BJ (cell line): Measurements from ENCODE around the gene PITPNC1. TPM values are rescaled to one million over a fixed set of nuclear protein-coding genes. Genes with fewer than 3 reads are reported as not detected.
"Not testable (repeated sequence)": the region's sequence is repeated elsewhere in the genome, so short reads cannot be mapped to it uniquely, and the experiment has no call there.

Experiments
- CTCF ChIA-PET: fragments of 350-600 bp; formaldehyde crosslinking; extraction: SDS; loops from one replicate; lab custom pipeline; 2021; ENCODE audit warnings: antibody characterized with exemption, inconsistent platforms; lab: Yijun Ruan, JAX
- POLR2A ChIA-PET: fragments of 300-600 bp; sonication (Branson Sonifier 250); formaldehyde crosslinking; extraction: SDS; loops from one replicate; lab custom pipeline; 2021; ENCODE audit warnings: antibody characterized with exemption; lab: Charles Lee
- DNase-seq: peaks from one replicate; pipeline ENCODE4 v3.0.0-alpha.2; 2011; ENCODE audit warnings: low read depth
- H3K27me3 ChIP-seq: 2 replicates; pipeline ENCODE4 v1.6.0; 2011; ENCODE audit warnings: low read length; ENCODE audit not compliant: control insufficient read depth, insufficient read depth
- H3K36me3 ChIP-seq: 2 replicates; pipeline ENCODE4 v1.5.1; 2011; ENCODE audit warnings: low read length; ENCODE audit not compliant: control insufficient read depth, insufficient read depth
- H3K4me3 ChIP-seq: 2 replicates; pipeline ENCODE4 v1.5.1; 2011; ENCODE audit warnings: low read depth, mild to moderate bottlenecking, control low read depth, low read length
- polyA plus RNA-seq: library from polyadenylated mRNA; depleted of rRNA; stranded (reverse); fragments of >200 nt; gene quantifications from 2 replicates; pipeline ENCODE4 v1.2.3, GENCODE V29; 2011
- TF ChIP-seq, protein P1 (sequence below): IDR thresholded peaks from 2 replicates; pipeline ENCODE4 v1.5.1; 2011; ENCODE audit warnings: low read depth, mild to moderate bottlenecking, control low read depth, inconsistent platforms, low read length, moderate library complexity; ENCODE audit not compliant: insufficient read depth

PITPNC1 gene
- polyA plus RNA-seq, 1 experiment: 4.6 TPM

GRCh38 chr17:67478401-67479041 lies 101.4 kb downstream of the PITPNC1 start:
- no peak for DNase-seq
- Histone ChIP-seq H3K4me3 (no peak overlapping the region), H3K36me3 (no peaks in the 10 kb centered on the region), H3K27me3 (no peaks in the 10 kb centered on the region)
- CTCF ChIA-PET: interaction anchor here (0.9 to 7.9 kb wide), 3 partner anchors 9 to 104 kb away, joined by 3 to 58 read pairs (median 7); partner anchors contain the start of gene PITPNC1
- POLR2A ChIA-PET: no interaction called here
- TF ChIP-seq, protein P1, sequence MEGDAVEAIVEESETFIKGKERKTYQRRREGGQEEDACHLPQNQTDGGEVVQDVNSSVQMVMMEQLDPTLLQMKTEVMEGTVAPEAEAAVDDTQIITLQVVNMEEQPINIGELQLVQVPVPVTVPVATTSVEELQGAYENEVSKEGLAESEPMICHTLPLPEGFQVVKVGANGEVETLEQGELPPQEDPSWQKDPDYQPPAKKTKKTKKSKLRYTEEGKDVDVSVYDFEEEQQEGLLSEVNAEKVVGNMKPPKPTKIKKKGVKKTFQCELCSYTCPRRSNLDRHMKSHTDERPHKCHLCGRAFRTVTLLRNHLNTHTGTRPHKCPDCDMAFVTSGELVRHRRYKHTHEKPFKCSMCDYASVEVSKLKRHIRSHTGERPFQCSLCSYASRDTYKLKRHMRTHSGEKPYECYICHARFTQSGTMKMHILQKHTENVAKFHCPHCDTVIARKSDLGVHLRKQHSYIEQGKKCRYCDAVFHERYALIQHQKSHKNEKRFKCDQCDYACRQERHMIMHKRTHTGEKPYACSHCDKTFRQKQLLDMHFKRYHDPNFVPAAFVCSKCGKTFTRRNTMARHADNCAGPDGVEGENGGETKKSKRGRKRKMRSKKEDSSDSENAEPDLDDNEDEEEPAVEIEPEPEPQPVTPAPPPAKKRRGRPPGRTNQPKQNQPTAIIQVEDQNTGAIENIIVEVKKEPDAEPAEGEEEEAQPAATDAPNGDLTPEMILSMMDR: no peak

GRCh38 chr17:67479148-67479547 lies 102.1 kb downstream of the PITPNC1 start:
- TF ChIP-seq, protein P1: no peak

GRCh38 chr17:67480959-67481358 lies 103.9 kb downstream of the PITPNC1 start:
- H3K4me3 ChIP-seq, POLR2A ChIA-PET, DNase-seq, H3K36me3 ChIP-seq, H3K27me3 ChIP-seq: not testable (repeated sequence)
- CTCF ChIA-PET: interaction anchor here (0.9 to 3.8 kb wide), 2 partner anchors 8 to 103 kb away, joined by 3 to 16 read pairs; partner anchors contain the start of gene PITPNC1

More at GRCh38 chr17:67479148-67479547, 102.1 kb downstream of the PITPNC1 start:
- Histone ChIP-seq H3K27me3 (no peaks in the 10 kb centered on the region), H3K36me3 (no peaks in the 10 kb centered on the region), H3K4me3 (no peak overlapping the region)
- CTCF ChIA-PET: interaction anchor here (0.5 to 7.9 kb wide), 2 partner anchors 101 to 103 kb away, joined by 3 to 58 read pairs; partner anchors contain the start of gene PITPNC1
- POLR2A ChIA-PET: no interaction called here
- DNase-seq: no peak

DNA sequence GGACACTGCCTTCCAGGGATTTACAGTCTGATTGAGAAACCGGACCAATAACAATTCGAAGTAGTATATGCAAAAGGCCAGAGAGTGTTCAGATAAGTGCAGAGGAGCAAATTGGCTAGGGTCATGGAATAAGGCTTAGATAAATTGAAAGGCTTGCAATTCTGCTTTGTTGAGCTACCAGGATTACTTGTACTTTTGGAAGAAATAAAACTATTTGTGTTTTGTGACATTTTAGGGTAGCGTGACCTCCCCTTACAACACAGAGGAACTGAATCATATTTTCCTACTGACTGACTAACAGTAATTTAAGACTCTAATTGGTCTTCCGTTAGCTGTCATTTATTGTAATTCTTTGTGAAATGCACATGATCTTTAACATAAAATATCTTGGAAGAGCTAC lies 104.7 kb downstream of the PITPNC1 start:
- no peak for DNase-seq
- H3K4me3 ChIP-seq: no peak overlapping the region
- no peaks in the 10 kb centered on the region for H3K36me3 ChIP-seq
- TF ChIP-seq, protein P1: no peak
- CTCF ChIA-PET: interaction anchor here (0.9 to 3.8 kb wide), 2 partner anchors 9 to 104 kb away, joined by 3 to 16 read pairs; partner anchors contain the start of gene PITPNC1
- POLR2A ChIA-PET: no interaction called here
- no peaks in the 10 kb centered on the region for H3K27me3 ChIP-seq

DNA sequence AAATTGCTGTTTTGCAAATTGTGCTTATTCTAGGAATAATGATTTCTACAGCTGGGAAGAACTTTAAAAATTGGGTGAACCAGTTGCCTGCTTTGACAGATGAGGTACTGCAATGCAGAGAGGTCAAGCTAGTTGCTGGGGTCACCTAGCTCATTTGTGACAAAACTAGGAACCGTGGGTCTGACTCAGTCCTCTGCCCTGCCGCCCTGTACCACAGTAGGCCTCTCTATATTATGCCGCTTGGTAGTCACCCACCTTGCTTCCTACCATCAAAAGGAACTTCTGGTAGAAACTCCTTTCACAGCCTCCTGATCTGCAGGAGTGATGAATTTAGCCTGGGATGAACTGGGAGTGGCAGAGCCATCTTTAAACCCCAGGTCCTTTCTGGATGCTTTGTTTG lies 105.7 kb downstream of the PITPNC1 start:
- no peak overlapping the region for H3K4me3 ChIP-seq
- POLR2A ChIA-PET: no interaction called here
- H3K27me3 ChIP-seq: no peaks in the 10 kb centered on the region
- TF ChIP-seq, protein P1: no peak
- no peaks in the 10 kb centered on the region for H3K36me3 ChIP-seq
- no peak for DNase-seq
- CTCF ChIA-PET: interaction anchor here (0.8 to 3.8 kb wide), 3 partner anchors 104 to 209 kb away, joined by 3 to 16 read pairs (median 3); partner anchors contain the start of gene PITPNC1
